Kidney tubule cell (primary cell): ENCODE data around the gene TM4SF18.
"Not testable (repeated sequence)": the region's sequence is repeated elsewhere in the genome, so short reads cannot be mapped to it uniquely, and the experiment has no call there.

Source experiments
- DNase-seq: peaks from one replicate; pipeline ENCODE4 v3.0.0-alpha.2; 2018; ENCODE audit warnings: low spot score

The TM4SF18 gene

GRCh38 chr3:149368674-149369497 lies 35.5 kb upstream of the TM4SF18 start:
- DNase-seq: no peak

GRCh38 chr3:149368201-149368673 lies 34.8 kb upstream of the TM4SF18 start:
- DNase-seq: peak; percentile 31

- DNase-seq: peak; percentile 98
Measured at GRCh38 chr3:149366941-149367840, 33.8 kb upstream of the TM4SF18 start.

GRCh38 chr3:149366031-149366430 lies 32.6 kb upstream of the TM4SF18 start:
- peak; percentile 59 for DNase-seq

- DNase-seq: no peak
Measured at GRCh38 chr3:149364624-149365023, 31.2 kb upstream of the TM4SF18 start.

- peak; percentile 84 for DNase-seq
Measured at GRCh38 chr3:149363053-149363452, 29.6 kb upstream of the TM4SF18 start.

GRCh38 chr3:149362366-149362765 lies 28.9 kb upstream of the TM4SF18 start:
- DNase-seq: no peak

GRCh38 chr3:149356630-149357029 lies 23.2 kb upstream of the TM4SF18 start:
- DNase-seq: no peak

GRCh38 chr3:149356044-149356592 lies 22.7 kb upstream of the TM4SF18 start:
- DNase-seq: no peak

- no peak for DNase-seq
Measured at GRCh38 chr3:149353581-149354184, 20.2 kb upstream of the TM4SF18 start.

GRCh38 chr3:149352556-149352955 lies 19.1 kb upstream of the TM4SF18 start:
- DNase-seq: peak; percentile 72

- DNase-seq: peak; percentile 57
Measured at GRCh38 chr3:149343951-149344350, 10.5 kb upstream of the TM4SF18 start.

GRCh38 chr3:149342413-149343380 lies 9.3 kb upstream of the TM4SF18 start:
- DNase-seq: peak; percentile 90

GRCh38 chr3:149340310-149340933 lies 7.0 kb upstream of the TM4SF18 start:
- peak; percentile 92 for DNase-seq

GRCh38 chr3:149339931-149340309 lies 6.5 kb upstream of the TM4SF18 start:
- DNase-seq: peak; percentile 100

GRCh38 chr3:149337486-149337885 lies 4.0 kb upstream of the TM4SF18 start:
- DNase-seq: not testable (repeated sequence)

- no peak for DNase-seq
Measured at GRCh38 chr3:149336925-149337324, 3.5 kb upstream of the TM4SF18 start.

- DNase-seq: peak; percentile 18
Measured at GRCh38 chr3:149332771-149333170, 665 bp downstream of the TM4SF18 start.

- DNase-seq: peak; percentile 24
Measured at GRCh38 chr3:149332227-149332765, 1.1 kb downstream of the TM4SF18 start.

GRCh38 chr3:149331396-149331795 lies 2.0 kb downstream of the TM4SF18 start:
- no peak for DNase-seq
